GM12872 (cell line): ENCODE results near the gene ARHGEF12.

Experiments used
- CTCF ChIP-seq: IDR thresholded peaks from 3 replicates; pipeline ENCODE4 v1.5.1; 2011; ENCODE audit warnings: low read depth, mild to moderate bottlenecking, low read length, moderate library complexity; ENCODE audit not compliant: insufficient read depth

ARHGEF12 gene

GRCh38 chr11:120528749-120529148, 192.5 kb downstream of the ARHGEF12 start:
- TF ChIP-seq CTCF: no peak

GRCh38 chr11:120529214-120529613, 193.0 kb downstream of the ARHGEF12 start:
- TF ChIP-seq CTCF: no peak

- TF ChIP-seq CTCF: no peak
Observed at GRCh38 chr11:120529911-120530310, 193.7 kb downstream of the ARHGEF12 start.

GRCh38 chr11:120532082-120532831, 196.0 kb downstream of the ARHGEF12 start:
- TF ChIP-seq CTCF: no peak

- no peak for TF ChIP-seq CTCF
Observed at GRCh38 chr11:120532832-120533196, 196.6 kb downstream of the ARHGEF12 start.

- TF ChIP-seq CTCF: no peak
Observed at GRCh38 chr11:120536091-120536796, 200.0 kb downstream of the ARHGEF12 start.

GRCh38 chr11:120536797-120537169, 200.6 kb downstream of the ARHGEF12 start:
- no peak for TF ChIP-seq CTCF
